Transverse colon (tissue), 3 donors: ENCODE measurements around the gene GRM7.

Source experiments
- CTCF ChIP-seq, 5 experiments: fragments of 200-600 bp in 3 of 5; fragments of 450-650 bp in 2 of 5; sonication (generic) in 3 of 5; IDR thresholded peaks; 1 replicate in 2 of 5; 2 replicates in 3 of 5; pipeline ENCODE4 v1.5.1; 2016 to 2017; ENCODE audit warnings: antibody characterized with exemption in 5 of 5, inconsistent platforms in 3 of 5, mild to moderate bottlenecking in 2 of 5, moderate library complexity in 1 of 5
- POLR2A ChIP-seq: fragments of 450-650 bp; IDR thresholded peaks from one replicate; pipeline ENCODE4 v1.6.1; 2016; ENCODE audit warnings: antibody characterized with exemption, mild to moderate bottlenecking, moderate library complexity

- no peak for TF ChIP-seq CTCF (IDR thresholded peaks at IDR 0.05)
- TF ChIP-seq POLR2A: no peak
Measured at GRCh38 chr3:7615043-7615442, 754.1 kb downstream of the GRM7 start.
